Stimulated activated CD8-positive, alpha-beta memory T cell treated with anti-CD3 and anti-CD28 coated beads, Interleukin-12 subunit alpha, Interleukin-12 subunit beta, amount 100 ng/mL, for 1 hour (primary cell): ENCODE data around the gene ASTN2.
"Not testable (repeated sequence)": the region's sequence is repeated elsewhere in the genome, so short reads cannot be mapped to it uniquely, and the experiment has no call there.

ENCODE experiments used
- DNase-seq: peaks from one replicate; pipeline ENCODE4 v3.0.0-alpha.2; 2020; ENCODE audit warnings: low read depth

ASTN2 gene

GRCh38 chr9:116479056-116479544, 935.8 kb downstream of the ASTN2 start:
- DNase-seq: no peak

GRCh38 chr9:116477584-116478141, 937.2 kb downstream of the ASTN2 start:
- DNase-seq: no peak

- no peak for DNase-seq
These were observed 937.9 kb downstream of the ASTN2 start for GRCh38 chr9:116476935-116477381.

GRCh38 chr9:116476002-116476401, 938.9 kb downstream of the ASTN2 start:
- DNase-seq: no peak

GRCh38 chr9:116475201-116475600, 939.7 kb downstream of the ASTN2 start:
- no peak for DNase-seq

GRCh38 chr9:116471944-116472506, 942.8 kb downstream of the ASTN2 start:
- no peak for DNase-seq

GRCh38 chr9:116471093-116471906, 943.6 kb downstream of the ASTN2 start:
- no peak for DNase-seq

GRCh38 chr9:116468793-116469527, 945.9 kb downstream of the ASTN2 start:
- DNase-seq: no peak

GRCh38 chr9:116468369-116468768, 946.5 kb downstream of the ASTN2 start:
- DNase-seq: no peak

- no peak for DNase-seq
These were observed 947.0 kb downstream of the ASTN2 start for GRCh38 chr9:116467740-116468351.

- DNase-seq: no peak
These were observed 948.3 kb downstream of the ASTN2 start for GRCh38 chr9:116466271-116467235.

- DNase-seq: no peak
These were observed 949.1 kb downstream of the ASTN2 start for GRCh38 chr9:116465576-116466270.

GRCh38 chr9:116464987-116465571, 949.8 kb downstream of the ASTN2 start:
- no peak for DNase-seq

GRCh38 chr9:116464423-116464822, 950.4 kb downstream of the ASTN2 start:
- no peak for DNase-seq

GRCh38 chr9:116461632-116462031, 953.2 kb downstream of the ASTN2 start:
- DNase-seq: no peak

- no peak for DNase-seq
These were observed 954.8 kb downstream of the ASTN2 start for GRCh38 chr9:116460026-116460425.

GRCh38 chr9:116459576-116459975, 955.3 kb downstream of the ASTN2 start:
- DNase-seq: no peak

GRCh38 chr9:116456490-116457088, 958.3 kb downstream of the ASTN2 start:
- DNase-seq: no peak

- not testable (repeated sequence) for DNase-seq
These were observed 960.3 kb downstream of the ASTN2 start for GRCh38 chr9:116454539-116454938.
